Measurements from ENCODE around the gene CASZ1.
A peak's percentile ranks its signal among the peaks of the same experiment; 100 is the strongest.

CASZ1 gene, protein sequence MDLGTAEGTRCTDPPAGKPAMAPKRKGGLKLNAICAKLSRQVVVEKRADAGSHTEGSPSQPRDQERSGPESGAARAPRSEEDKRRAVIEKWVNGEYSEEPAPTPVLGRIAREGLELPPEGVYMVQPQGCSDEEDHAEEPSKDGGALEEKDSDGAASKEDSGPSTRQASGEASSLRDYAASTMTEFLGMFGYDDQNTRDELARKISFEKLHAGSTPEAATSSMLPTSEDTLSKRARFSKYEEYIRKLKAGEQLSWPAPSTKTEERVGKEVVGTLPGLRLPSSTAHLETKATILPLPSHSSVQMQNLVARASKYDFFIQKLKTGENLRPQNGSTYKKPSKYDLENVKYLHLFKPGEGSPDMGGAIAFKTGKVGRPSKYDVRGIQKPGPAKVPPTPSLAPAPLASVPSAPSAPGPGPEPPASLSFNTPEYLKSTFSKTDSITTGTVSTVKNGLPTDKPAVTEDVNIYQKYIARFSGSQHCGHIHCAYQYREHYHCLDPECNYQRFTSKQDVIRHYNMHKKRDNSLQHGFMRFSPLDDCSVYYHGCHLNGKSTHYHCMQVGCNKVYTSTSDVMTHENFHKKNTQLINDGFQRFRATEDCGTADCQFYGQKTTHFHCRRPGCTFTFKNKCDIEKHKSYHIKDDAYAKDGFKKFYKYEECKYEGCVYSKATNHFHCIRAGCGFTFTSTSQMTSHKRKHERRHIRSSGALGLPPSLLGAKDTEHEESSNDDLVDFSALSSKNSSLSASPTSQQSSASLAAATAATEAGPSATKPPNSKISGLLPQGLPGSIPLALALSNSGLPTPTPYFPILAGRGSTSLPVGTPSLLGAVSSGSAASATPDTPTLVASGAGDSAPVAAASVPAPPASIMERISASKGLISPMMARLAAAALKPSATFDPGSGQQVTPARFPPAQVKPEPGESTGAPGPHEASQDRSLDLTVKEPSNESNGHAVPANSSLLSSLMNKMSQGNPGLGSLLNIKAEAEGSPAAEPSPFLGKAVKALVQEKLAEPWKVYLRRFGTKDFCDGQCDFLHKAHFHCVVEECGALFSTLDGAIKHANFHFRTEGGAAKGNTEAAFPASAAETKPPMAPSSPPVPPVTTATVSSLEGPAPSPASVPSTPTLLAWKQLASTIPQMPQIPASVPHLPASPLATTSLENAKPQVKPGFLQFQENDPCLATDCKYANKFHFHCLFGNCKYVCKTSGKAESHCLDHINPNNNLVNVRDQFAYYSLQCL (N-terminal part only)

DNA sequence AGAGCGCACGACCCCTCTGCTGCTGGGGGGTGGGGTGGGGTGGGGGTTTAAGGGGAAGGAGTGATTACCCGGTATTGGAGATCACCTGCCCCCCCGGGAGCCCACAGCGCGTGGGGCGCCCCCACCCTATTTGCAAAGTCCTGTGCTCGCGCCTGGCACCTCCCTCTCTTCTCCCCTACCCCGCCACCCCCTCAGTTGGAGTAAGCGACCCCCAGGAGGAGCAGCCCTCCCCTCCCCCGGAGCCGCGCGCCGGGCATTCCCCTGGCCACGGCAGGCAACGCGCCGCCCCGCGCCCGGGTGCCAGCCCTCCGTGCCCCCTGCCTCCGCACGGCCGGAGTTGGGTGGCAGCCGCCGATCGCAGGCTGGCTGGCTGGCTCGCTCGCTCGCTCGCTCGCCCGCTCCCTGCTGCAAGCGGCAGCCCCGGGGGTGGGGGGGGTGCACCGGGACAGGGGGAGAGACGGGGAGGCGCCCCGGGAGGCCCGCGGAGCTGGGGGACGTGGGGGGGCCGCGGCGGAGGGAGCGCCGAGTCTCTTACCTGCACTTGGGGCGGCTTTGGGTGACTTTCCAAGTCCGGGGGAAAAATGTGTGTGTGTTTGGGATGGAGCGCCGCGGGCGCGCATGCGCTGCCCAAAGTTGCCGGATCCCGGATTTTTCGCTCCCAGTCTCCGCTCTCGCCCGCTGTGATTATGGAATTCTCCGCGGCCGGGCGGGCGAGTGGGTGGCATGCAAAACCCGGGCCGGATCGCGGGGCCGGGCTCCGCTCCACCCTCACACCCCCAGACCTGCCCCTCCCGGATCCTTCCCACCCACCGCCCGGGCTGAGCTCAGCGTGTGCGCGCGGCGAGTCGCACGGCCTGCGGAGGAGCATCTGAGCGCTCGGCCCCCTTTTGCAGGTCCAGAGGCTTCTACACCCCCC, at the start of gene CASZ1:
Gene CASZ1, minus strand, starts transcription at position 618 of the 916 bp plus-strand sequence. CDS start 102,757 bp downstream, outside the sequence.
- peak; percentile 53 for DNase-seq (ENCODE audit: low spot score)
- no peak for TF ChIP-seq CTCF (IDR thresholded peaks at IDR 0.05; ENCODE audit: extremely low read depth, missing control alignments)

- DNase-seq (ENCODE audit: low spot score): no peak
- no peak for TF ChIP-seq CTCF (IDR thresholded peaks at IDR 0.05; ENCODE audit: extremely low read depth, missing control alignments)
These were observed 47.3 kb upstream of the CASZ1 start for GRCh38 chr1:10843697-10844096.

GRCh38 chr1:10841118-10841517, 44.7 kb upstream of the CASZ1 start:
- no peak for TF ChIP-seq CTCF (IDR thresholded peaks at IDR 0.05; ENCODE audit: extremely low read depth, missing control alignments)
- no peak for DNase-seq (ENCODE audit: low spot score)

- no peak for DNase-seq (ENCODE audit: low spot score)
These were observed 42.8 kb upstream of the CASZ1 start for GRCh38 chr1:10839188-10839770.

DNA sequence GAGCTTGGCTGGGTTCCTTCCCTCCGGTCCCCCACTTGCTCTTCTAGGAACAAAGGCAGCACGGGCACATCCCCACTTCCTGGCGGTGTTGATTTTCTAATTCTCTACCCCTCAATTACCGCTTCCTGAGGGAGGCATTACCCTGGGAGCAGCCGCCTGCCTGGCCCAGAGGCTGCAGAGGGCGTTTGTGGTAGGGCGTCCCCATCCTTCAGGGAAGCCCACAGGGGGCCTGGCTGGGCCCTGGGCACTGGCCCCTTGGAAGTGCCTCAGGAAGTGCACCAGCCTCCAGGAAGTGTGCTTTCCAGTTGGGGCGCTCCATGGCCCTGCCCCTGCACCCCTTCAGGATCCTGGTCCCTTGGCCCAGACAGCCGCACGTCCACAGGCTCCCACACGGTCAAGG, 42.1 kb upstream of the CASZ1 start:
- TF ChIP-seq CTCF (IDR thresholded peaks at IDR 0.05; ENCODE audit: extremely low read depth, missing control alignments): no peak

More at GRCh38 chr1:10839188-10839770, 42.8 kb upstream of the CASZ1 start:
- TF ChIP-seq CTCF (IDR thresholded peaks at IDR 0.05; ENCODE audit: extremely low read depth, missing control alignments): no peak

DNA sequence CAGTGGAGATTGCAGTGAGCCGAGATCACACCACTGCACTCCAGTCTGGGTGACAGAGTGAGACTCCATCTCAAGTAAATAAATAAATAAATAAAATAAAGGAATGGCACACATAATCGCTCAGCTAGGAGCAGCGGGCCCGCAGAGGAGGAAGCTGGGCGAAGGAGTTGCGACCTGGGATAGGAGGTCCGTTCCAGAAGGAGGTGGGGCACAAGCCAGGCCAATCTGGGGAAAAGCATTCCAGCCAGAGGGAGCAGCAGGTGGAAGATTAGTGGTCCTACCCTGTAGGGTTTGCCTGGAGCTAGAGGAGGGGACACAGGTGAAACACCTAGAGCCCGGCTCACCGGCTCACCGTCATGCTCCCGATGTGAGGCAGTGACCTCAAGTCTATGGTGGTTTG, 40.3 kb upstream of the CASZ1 start:
- TF ChIP-seq CTCF (IDR thresholded peaks at IDR 0.05; ENCODE audit: extremely low read depth, missing control alignments): no peak
- no peak for DNase-seq (ENCODE audit: low spot score)

More for the DNA sequence above, 42.1 kb upstream of the CASZ1 start:
- no peak for DNase-seq (ENCODE audit: low spot score)
